Ramos (cell line): ENCODE measurements around the gene CCDC33.

Experiments used
- in situ Hi-C: fragments of 300-500 bp; cut with MboI; formaldehyde crosslinking; loops from one replicate; pipeline ENCODE4 v1.14.3; 2022; ENCODE audit warnings: low sequenced_read_pairs; ENCODE audit not compliant: unreplicated experiment

CCDC33 gene

DNA sequence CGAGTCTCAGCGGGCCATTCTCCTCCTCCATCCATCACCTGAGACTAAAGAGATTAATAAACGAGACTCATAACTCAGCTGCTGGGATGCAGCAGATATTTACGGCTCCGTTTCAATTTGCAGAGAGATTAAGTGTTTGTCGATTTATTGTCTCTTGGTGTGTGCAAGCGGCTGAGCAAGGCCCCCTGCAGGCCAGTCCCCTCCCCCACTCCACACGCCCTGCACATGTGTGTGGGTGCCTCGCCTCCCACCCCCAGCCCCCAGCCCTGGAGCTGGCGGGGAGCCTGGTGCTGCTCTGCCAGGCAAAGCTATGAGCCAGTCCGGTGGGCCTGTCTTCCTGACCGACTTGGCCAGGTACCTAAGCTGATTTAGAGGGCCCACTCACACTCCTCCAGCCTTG is 68.3 kb downstream of the CCDC33 start:
- in situ Hi-C loops = loop anchor here (10.0 kb wide), 1 partner anchor 340 kb away; no protein-coding TSS in a partner anchor

GRCh38 chr15:74305687-74306086 is 69.6 kb downstream of the CCDC33 start:
- in situ Hi-C loops = loop anchor here (5.0 to 10.0 kb wide), 2 partner anchors 173 to 341 kb away; partner anchors contain the start of gene ISLR2

DNA sequence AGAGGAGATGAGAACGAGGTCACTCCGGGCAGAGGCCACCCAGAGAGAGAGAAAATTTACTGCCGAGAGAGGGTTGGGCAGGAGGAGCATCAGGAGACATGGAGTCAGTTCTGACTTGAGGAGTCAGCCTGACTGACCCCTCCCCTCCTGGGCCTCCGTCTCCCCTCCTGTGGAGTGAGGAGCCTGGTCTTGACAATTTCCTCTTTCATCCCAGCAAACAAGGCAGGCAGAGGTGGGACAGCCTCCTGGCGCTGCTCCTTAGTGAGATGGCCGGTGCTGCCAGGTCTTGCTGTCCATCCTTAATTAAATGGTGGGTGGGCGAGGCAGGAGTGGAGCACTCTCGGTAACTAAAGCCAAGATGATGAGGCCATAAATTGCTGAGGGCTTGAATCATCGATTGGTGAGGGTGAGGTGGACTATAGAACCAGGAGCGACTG is 70.7 kb downstream of the CCDC33 start:
- in situ Hi-C loops = loop anchor here (5.0 to 10.0 kb wide), 2 partner anchors 174 to 342 kb away; partner anchors contain the start of gene ISLR2

DNA sequence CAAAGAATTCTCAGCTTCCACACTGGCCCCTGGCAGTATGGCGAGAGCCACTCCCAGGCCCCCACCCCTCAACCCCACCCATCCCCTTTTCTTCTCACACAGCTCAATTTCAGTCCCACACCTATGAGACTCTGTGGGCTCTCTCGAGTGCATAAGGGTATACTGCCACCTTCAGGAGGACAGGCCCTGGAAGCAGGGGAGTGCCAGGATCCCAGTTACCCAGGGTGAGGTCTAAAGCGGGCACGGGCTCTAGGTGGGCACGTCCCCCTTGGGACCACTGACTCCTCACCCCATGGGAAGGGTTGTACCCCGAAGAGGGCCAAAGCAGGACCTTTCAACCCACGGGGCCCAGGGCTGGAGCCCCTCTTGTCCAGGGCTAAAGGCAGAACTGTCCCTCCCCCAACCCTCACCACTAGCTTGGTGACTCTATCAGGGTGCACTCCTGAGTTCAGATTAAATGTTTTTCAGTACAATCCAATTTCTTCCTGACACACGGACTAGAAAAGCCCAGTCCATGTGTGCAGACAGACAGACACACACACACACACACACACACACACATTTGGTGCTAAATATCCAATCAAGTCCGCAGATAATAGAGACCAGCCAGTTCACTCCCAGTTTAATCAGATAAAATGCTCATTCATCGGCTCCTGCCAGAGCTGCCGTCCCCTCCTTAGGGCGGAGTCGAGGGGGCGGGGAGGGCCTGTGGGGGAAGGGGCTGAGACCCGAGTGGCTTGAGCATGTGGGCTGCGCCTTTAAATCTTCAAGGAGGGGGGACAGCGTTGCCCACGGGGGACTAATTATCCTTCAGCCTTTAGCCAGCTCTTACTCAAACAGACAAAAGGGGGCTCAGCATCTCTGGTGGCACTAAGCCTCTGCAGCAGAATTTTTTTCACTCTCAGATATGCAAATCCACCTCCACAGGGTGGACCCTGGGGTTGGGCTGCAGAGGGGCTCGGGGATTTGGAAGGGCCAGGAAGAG is 72.0 kb downstream of the CCDC33 start:
- in situ Hi-C loops = loop anchor here (5.0 to 10.0 kb wide), 2 partner anchors 176 to 343 kb away; partner anchors contain the start of gene ISLR2

DNA sequence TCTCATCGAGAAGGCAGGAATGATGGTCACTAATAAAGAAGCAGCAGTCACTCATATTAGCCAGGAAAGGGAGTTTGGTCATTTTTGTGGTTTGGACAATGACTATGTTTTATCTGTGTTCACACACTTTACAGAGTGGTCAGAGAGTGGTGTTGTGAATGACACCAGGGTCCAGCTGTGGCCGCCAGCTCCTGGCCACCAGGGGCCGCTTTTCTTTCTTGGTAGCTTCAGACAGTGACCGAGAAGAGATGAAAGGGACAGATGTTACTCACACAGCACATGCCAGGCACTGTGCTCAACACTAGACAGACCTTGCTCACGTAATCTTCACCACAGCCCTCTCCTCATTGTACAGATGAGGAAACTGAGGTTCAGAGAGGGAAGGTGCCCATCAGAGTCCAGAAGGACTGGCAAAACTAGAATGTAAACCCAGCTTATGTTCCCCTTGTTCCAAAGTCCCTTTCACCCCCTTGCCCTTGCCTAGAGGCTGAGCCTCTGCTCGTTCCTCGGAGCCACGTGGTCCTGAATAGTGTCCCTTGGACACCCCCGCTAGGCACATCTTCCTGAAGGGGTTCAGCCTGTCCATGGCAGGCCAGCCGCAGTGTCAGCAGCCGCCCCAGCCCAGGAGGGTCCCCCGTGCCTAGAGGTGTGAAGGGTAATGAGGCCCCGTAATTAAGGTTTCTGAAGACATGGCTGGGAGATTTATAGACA is 75.8 kb downstream of the CCDC33 start:
- in situ Hi-C loops = no loop called here

DNA sequence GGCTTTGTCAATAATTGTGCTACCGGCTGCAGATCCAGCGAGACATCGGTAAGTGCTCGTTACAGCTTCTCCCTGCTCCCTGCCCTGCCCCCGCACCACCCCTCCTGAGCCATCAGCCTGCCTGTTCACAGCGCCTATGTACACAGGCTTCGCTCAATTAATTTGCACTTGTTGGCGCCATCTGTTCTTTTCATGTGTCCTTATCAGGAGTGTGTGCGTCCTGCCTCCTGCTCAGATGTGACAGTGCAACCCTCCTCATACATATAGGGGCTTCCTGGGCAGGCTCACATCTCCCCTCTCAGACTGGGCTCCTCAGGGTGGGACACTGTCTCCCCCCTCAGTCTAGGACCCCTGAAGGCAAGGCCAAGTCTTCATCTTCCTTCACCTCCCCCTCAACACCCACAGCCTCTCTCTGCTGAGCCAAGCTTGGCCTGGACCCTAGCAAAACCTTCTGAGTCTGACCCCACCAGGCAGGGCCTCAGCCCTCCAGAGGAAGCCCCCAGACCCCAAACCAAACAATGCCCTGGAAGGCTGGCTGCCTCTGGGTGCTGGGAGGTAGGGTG is 76.4 kb downstream of the CCDC33 start:
- in situ Hi-C loops = no loop called here

DNA sequence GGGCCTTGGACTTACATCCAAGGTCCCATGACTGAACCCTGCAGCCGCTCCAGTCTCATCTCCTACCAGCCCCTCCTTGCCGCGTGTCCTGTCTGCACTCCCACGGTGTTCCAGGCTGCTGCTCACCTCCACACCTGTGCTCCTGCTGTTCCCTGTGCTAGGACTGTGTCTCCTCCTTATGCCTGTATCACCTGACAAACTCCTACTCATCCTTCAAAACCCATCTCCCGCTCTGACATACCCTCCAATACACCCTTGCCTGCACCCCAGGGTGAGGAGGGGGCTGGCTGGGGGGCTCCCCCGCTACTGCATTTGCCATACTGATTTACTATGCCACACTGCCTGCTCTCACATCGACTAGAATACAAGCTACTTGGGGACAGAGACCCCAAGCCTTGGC is 77.8 kb downstream of the CCDC33 start:
- in situ Hi-C loops = no loop called here

GRCh38 chr15:74314795-74315438 is 78.8 kb downstream of the CCDC33 start:
- in situ Hi-C loops = no loop called here

DNA sequence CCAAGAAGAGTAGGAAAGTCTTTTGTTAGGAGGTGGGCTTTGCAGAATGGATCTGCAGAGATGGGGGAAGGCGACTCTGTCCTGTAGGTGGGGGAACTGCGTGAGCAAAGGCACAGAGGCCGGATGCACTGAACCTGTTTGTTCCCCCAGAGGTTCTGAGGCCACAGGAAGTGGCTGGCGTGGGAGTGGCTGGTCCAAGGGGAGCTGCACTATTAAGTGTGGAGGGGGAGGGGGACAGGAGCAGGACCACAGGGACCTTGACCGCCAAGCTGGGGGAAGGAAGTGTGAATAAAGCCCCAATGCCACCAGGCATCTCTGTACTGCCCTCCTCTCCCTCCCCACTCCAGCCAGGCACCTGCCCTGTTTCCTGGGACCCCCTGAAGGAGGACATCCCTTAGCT is 79.5 kb downstream of the CCDC33 start:
- in situ Hi-C loops = no loop called here

DNA sequence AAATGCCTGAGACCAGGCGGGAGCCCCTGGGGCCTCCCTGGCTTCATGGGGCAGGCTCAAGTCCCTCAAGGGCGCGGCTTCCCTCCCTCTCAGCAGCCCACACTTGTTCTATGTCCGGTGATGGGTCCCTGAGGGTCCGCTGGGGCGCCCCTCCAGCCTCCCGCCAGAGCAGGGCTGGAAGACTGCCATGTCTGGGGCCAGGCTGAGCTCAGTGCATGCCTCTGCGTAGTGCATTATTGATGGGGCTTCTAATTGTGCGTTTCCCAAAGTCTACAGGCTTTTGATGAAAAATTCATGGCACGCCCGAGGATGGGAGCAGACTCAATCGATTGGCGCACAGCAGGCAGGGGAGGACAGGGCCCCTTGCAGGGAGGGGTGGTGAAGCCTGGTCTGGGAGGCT is 80.0 kb downstream of the CCDC33 start:
- in situ Hi-C loops = no loop called here

DNA sequence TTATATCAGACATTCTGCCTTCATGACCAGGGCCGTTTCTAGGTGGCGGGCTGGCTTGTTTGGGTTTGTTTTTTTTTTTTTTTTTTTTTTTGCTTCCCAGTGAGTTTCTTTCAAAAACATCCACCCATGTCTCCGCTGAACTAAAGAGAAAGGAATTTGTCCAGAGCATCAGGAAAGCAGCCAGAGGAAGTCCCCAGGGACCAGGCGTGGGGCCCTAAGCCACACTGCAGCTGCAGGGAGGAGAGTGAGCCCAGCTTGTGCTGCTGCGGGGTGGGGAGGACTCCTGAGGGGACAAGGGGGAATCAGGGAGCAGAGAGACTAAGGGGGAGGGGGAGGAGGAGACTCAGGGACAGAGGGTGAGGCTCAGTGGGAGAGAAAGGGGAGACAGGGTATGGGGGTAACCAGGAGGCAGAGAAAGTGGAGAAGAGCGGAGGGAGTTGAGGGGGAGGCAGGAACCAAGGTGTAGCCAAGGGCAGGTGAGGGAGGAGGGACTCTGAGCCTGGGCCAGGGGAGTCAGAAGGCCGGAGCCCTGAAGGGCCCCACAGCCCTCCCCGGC is 81.8 kb downstream of the CCDC33 start:
- in situ Hi-C loops = no loop called here

DNA sequence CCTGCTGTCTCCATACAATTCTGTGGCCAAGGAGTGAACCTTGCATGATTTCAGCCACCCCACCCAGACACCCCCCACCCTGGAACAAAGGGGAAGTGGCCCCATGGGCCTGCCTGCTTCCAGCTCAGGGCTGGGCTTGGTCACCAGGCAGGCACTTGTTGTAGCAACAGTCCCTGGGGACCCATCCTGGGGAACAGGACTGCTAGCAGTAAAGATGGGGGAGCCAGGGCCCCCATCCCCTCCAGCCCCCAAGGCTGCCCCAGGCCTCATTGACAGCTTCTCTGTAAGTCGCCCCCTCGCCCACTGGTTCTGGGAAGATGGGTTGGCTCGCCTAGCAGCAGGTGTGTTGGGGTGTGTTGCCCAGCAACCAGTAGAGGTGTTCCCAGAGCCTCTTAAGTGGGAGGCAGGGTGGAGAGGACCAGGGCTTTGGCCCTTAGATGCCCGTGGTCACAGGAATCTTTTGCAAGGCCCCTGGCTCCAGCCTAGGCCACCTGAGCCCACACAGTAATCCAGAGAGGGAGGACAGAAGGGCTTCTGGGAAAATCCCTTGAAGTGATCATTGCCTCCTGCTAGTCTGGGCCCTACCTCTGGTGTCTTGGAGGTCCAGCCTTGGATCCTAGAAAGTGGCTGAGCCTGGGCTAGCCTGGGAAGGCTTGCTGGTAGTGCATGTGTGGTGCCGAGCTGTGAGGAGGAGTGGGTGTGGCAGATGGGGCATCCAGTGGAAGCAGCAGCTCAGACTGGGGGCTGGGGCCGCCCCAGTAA is 82.4 kb downstream of the CCDC33 start:
- in situ Hi-C loops = no loop called here

DNA sequence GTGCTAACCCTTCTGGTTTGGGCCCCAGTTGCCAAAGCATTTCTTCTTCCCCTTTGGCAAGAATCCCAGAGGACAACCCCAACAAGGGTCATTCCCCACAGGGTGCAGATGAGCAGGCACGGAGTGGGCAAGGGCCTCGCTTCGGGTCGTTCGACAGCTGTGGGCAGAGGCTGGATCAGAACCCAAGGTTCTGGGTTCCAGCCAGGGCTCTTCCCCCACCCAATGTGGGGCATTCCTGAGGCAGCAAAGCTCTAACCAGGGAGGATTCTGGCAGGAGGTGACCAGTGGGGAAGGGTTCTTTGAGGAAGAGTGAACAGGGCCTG is 83.0 kb downstream of the CCDC33 start:
- in situ Hi-C loops = no loop called here

DNA sequence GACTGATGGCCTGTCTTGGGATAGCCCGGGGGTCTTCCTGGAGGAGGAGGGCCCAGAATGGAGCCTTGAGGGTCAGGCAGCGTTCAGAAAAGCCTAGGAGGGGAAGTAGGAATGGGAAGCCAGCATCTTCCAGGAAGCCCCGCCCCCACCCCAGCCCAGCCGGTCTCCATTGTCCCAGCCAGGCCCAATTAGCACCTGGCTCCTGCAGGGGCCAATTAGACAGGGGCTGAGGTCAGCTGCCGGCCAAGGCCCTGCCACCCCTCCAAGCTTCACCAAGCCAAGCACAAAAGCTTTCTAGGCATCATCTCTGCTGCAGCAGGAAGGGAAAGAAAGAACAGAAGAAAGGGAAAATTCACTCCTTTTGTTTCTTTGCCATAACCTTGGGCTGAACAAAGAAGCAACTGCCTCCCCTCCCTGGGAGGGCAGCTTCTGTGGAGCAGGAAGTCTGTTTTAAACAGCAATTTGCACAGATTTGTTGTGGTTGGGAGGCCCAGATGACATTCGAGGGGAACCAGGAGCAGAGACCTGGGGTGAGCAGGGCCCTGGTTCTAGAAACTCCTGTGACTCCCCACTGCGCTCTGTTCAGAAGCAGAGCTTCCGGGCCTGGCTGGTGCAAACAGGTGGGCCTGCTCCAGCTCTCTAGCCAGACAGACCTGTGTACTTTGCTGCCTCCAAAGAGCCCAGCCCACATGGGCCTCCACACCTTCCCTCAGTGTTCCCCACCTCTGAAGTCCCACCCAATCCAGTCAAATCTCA is 83.6 kb downstream of the CCDC33 start:
- in situ Hi-C loops = no loop called here

- in situ Hi-C loops = no loop called here
These were observed 84.5 kb downstream of the CCDC33 start for GRCh38 chr15:74320352-74321247.

GRCh38 chr15:74322558-74323180 is 86.5 kb downstream of the CCDC33 start:
- in situ Hi-C loops = no loop called here

GRCh38 chr15:74324714-74325113 is 88.6 kb downstream of the CCDC33 start:
- in situ Hi-C loops = no loop called here
